GM19025 (cell line): Measurements from ENCODE around the gene CDKAL1.
"Not testable (repeated sequence)": the region's sequence is repeated elsewhere in the genome, so short reads cannot be mapped to it uniquely, and the experiment has no call there.

Source experiments
- ATAC-seq: cut with Tn5 transposase; IDR thresholded peaks from one replicate; pipeline ENCODE4 v1.9.1; 2021; ENCODE audit warnings: mild to moderate bottlenecking, low read depth, moderate library complexity; ENCODE audit not compliant: unreplicated experiment

CDKAL1 gene

GRCh38 chr6:20549398-20549797 is 15.1 kb downstream of the CDKAL1 start:
- not testable (repeated sequence) for ATAC-seq

- ATAC-seq, result no peak
Measured at GRCh38 chr6:20554326-20554725, 20.1 kb downstream of the CDKAL1 start.

- ATAC-seq, result no peak
Measured at GRCh38 chr6:20554817-20555216, 20.6 kb downstream of the CDKAL1 start.

GRCh38 chr6:20559924-20560551 is 25.8 kb downstream of the CDKAL1 start:
- ATAC-seq, result no peak

GRCh38 chr6:20563377-20563776 is 29.1 kb downstream of the CDKAL1 start:
- ATAC-seq, result no peak

- no peak for ATAC-seq
Measured at GRCh38 chr6:20564269-20564668, 30.0 kb downstream of the CDKAL1 start.

- ATAC-seq, result no peak
Measured at GRCh38 chr6:20564777-20565176, 30.5 kb downstream of the CDKAL1 start.

GRCh38 chr6:20565342-20565741 is 31.1 kb downstream of the CDKAL1 start:
- ATAC-seq, result no peak

GRCh38 chr6:20566109-20566508 is 31.9 kb downstream of the CDKAL1 start:
- ATAC-seq, result no peak

- ATAC-seq, result no peak
Measured at GRCh38 chr6:20569000-20569610, 34.8 kb downstream of the CDKAL1 start.

- no peak for ATAC-seq
Measured at GRCh38 chr6:20571261-20571660, 37.0 kb downstream of the CDKAL1 start.

GRCh38 chr6:20572288-20572687 is 38.0 kb downstream of the CDKAL1 start:
- ATAC-seq, result no peak

- no peak for ATAC-seq
Measured at GRCh38 chr6:20572940-20573339, 38.7 kb downstream of the CDKAL1 start.

GRCh38 chr6:20574355-20574754 is 40.1 kb downstream of the CDKAL1 start:
- no peak for ATAC-seq

- ATAC-seq, result no peak
Measured at GRCh38 chr6:20575125-20575524, 40.9 kb downstream of the CDKAL1 start.

- no peak for ATAC-seq
Measured at GRCh38 chr6:20575704-20576451, 41.6 kb downstream of the CDKAL1 start.

GRCh38 chr6:20577173-20577688 is 43.0 kb downstream of the CDKAL1 start:
- ATAC-seq, result peak; percentile 73

- ATAC-seq, result no peak
Measured at GRCh38 chr6:20581070-20581469, 46.8 kb downstream of the CDKAL1 start.

- no peak for ATAC-seq
Measured at GRCh38 chr6:20582586-20583443, 48.6 kb downstream of the CDKAL1 start.

- no peak for ATAC-seq
Measured at GRCh38 chr6:20583444-20583800, 49.2 kb downstream of the CDKAL1 start.
